Peyer's patch (tissue), 4 donors: ENCODE results near the gene STRN.

ENCODE experiments used
- POLR2A ChIP-seq, 2 donors: fragments of 450-650 bp; IDR thresholded peaks; one replicate each; pipeline ENCODE4 v1.5.1; 2017; ENCODE audit warnings: antibody characterized with exemption in 2 of 2, mild to moderate bottlenecking in 2 of 2, moderate library complexity in 2 of 2
- TF ChIP-seq, protein P1 (sequence below), 6 experiments: fragments of 450-650 bp in 4 of 6; fragments of 200-600 bp in 2 of 6; sonication (generic) in 1 of 6; IDR thresholded peaks; one replicate each; pipeline ENCODE4 v1.5.1; 2017 to 2019; ENCODE audit warnings: antibody characterized with exemption in 6 of 6, mild to moderate bottlenecking in 3 of 6, moderate library complexity in 1 of 6

DNA sequence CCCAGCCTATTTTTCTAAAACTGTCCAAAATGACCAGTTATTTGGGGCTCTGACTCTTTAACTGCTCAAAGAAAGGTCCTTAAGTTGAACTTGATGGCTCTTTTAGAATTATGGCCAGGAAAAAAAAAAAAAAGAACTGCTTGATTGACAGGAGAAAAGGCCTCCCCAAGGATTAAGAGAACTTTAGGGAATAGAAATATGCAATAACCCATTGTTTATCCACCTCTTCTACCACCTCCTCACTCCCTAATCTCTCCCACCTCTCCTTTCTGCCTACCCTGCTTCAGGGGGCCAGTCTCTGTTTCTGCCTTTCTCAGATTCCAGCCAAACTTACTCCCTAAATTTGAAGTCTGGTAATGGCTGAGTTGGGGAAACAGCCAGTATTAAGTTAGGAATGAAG is 5.7 kb upstream of the STRN start:
- TF ChIP-seq, protein P1, sequence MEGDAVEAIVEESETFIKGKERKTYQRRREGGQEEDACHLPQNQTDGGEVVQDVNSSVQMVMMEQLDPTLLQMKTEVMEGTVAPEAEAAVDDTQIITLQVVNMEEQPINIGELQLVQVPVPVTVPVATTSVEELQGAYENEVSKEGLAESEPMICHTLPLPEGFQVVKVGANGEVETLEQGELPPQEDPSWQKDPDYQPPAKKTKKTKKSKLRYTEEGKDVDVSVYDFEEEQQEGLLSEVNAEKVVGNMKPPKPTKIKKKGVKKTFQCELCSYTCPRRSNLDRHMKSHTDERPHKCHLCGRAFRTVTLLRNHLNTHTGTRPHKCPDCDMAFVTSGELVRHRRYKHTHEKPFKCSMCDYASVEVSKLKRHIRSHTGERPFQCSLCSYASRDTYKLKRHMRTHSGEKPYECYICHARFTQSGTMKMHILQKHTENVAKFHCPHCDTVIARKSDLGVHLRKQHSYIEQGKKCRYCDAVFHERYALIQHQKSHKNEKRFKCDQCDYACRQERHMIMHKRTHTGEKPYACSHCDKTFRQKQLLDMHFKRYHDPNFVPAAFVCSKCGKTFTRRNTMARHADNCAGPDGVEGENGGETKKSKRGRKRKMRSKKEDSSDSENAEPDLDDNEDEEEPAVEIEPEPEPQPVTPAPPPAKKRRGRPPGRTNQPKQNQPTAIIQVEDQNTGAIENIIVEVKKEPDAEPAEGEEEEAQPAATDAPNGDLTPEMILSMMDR (IDR thresholded peaks at IDR 0.05) = no peak
- TF ChIP-seq POLR2A (IDR thresholded peaks at IDR 0.05) = no peak
